NCI-H2196 treated with DMSO at 0.1 percent for 48 hours (cell line): ENCODE results near the gene ELOA2.
"Not testable (repeated sequence)": the region's sequence is repeated elsewhere in the genome, so short reads cannot be mapped to it uniquely, and the experiment has no call there.

Experiments used
- DNase-seq: peaks from one replicate; lab custom pipeline; 2025; ENCODE audit not compliant: unreplicated experiment; lab: John Stamatoyannopoulos, UW

The ELOA2 gene

GRCh38 chr18:47035156-47035671 lies at the start of gene ELOA2:
TSS of gene ELOA2 (minus strand) at chr18:47035621. CDS start at chr18:47035264, 357 bp downstream.
- DNase-seq: no peak

GRCh38 chr18:47081578-47081977 lies 46.2 kb upstream of the ELOA2 start:
- DNase-seq: no peak

- DNase-seq: no peak
Measured at GRCh38 chr18:47080872-47081271, 45.5 kb upstream of the ELOA2 start.

- DNase-seq: no peak
Measured at GRCh38 chr18:47077111-47077510, 41.7 kb upstream of the ELOA2 start.

- DNase-seq: no peak
Measured at GRCh38 chr18:47075098-47075883, 39.9 kb upstream of the ELOA2 start.

- DNase-seq: no peak
Measured at GRCh38 chr18:47067648-47068047, 32.2 kb upstream of the ELOA2 start.

- no peak for DNase-seq
Measured at GRCh38 chr18:47063096-47063495, 27.7 kb upstream of the ELOA2 start.

- no peak for DNase-seq
Measured at GRCh38 chr18:47062471-47062870, 27.1 kb upstream of the ELOA2 start.

GRCh38 chr18:47054369-47054768 lies 18.9 kb upstream of the ELOA2 start:
- DNase-seq: no peak

- no peak for DNase-seq
Measured at GRCh38 chr18:47050468-47050867, 15.0 kb upstream of the ELOA2 start.

- no peak for DNase-seq
Measured at GRCh38 chr18:47040982-47041381, 5.6 kb upstream of the ELOA2 start.

- no peak for DNase-seq
Measured at GRCh38 chr18:47036927-47037578, 1.6 kb upstream of the ELOA2 start.

GRCh38 chr18:47036298-47036874 lies 965 bp upstream of the ELOA2 start:
- no peak for DNase-seq

GRCh38 chr18:47034591-47034990 lies 830 bp downstream of the ELOA2 start:
- DNase-seq: not testable (repeated sequence)

GRCh38 chr18:47032945-47033344 lies 2.5 kb downstream of the ELOA2 start:
- no peak for DNase-seq

GRCh38 chr18:47030887-47031286 lies 4.5 kb downstream of the ELOA2 start:
- not testable (repeated sequence) for DNase-seq

- DNase-seq: not testable (repeated sequence)
Measured at GRCh38 chr18:47029684-47030353, 5.6 kb downstream of the ELOA2 start.

GRCh38 chr18:47028738-47029137 lies 6.7 kb downstream of the ELOA2 start:
- DNase-seq: not testable (repeated sequence)

- not testable (repeated sequence) for DNase-seq
Measured at GRCh38 chr18:47025557-47026174, 9.8 kb downstream of the ELOA2 start.

GRCh38 chr18:47023769-47024465 lies 11.5 kb downstream of the ELOA2 start:
- DNase-seq: not testable (repeated sequence)
